A549 (cell line): ENCODE results near the gene ZNF358.

Source experiments
- BHLHE40 ChIP-seq: IDR thresholded peaks from 2 replicates; pipeline ENCODE4 v1.6.1; 2012; ENCODE audit warnings: low read depth, low read length, inconsistent platforms
- CTCF ChIP-seq: fragments of >200 bp; sonication (Bioruptor Twin); formaldehyde crosslinking; IDR thresholded peaks from 3 replicates; pipeline ENCODE4 v1.5.1; 2016
- PBX3 ChIP-seq: IDR thresholded peaks from 2 replicates; pipeline ENCODE4 v1.6.1; 2012
- POLR2A ChIP-seq: IDR thresholded peaks from 2 replicates; pipeline ENCODE4 v1.6.1; 2012; ENCODE audit warnings: mild to moderate bottlenecking, low read length

- TF ChIP-seq CTCF (no peak), BHLHE40 (no peak), PBX3 (no peak), POLR2A (no peak)
Measured at GRCh38 chr19:7492558-7492957, 23.3 kb upstream of the ZNF358 start.
